HEK293 (cell line): ENCODE data around the gene SREK1.

Experiments used
- CTCF ChIA-PET: fragments of 350-600 bp; formaldehyde crosslinking; extraction: SDS; loops from one replicate; lab custom pipeline; 2021; ENCODE audit warnings: antibody characterized with exemption; lab: Yijun Ruan, JAX
- POLR2A ChIA-PET: fragments of 300-600 bp; formaldehyde crosslinking; extraction: SDS; loops from one replicate; lab custom pipeline; 2020; ENCODE audit warnings: antibody characterized with exemption, inconsistent platforms; lab: Yijun Ruan, JAX
- H3K27ac ChIP-seq: fragments of 200-500 bp; sonication (Bioruptor generic); 2 replicates; pipeline ENCODE4 v1.5.1; 2014; ENCODE audit warnings: low read depth, low read length, control low read depth, inconsistent platforms; ENCODE audit errors: extremely low read depth
- H3K36me3 ChIP-seq, 2 experiments: fragments of 200-500 bp in 1 of 2; sonication (Bioruptor generic) in 1 of 2; 1 replicate in 1 of 2; 2 replicates in 1 of 2; pipeline ENCODE4 v1.5.1; 2014 to 2017; ENCODE audit warnings: inconsistent platforms in 2 of 2, low read length in 2 of 2; ENCODE audit not compliant: control insufficient read depth in 2 of 2, insufficient read depth in 1 of 2
- H3K4me1 ChIP-seq: fragments of 200-500 bp; sonication (Bioruptor generic); 2 replicates; pipeline ENCODE4 v1.5.1; 2014; ENCODE audit warnings: mild to moderate bottlenecking, low read length, inconsistent platforms; ENCODE audit not compliant: control insufficient read depth, insufficient read depth
- H3K4me3 ChIP-seq: 2 replicates; pipeline ENCODE4 v1.5.1; 2011; ENCODE audit warnings: low read depth, mild to moderate bottlenecking, control low read depth, low read length, moderate library complexity
- H3K9me3 ChIP-seq: fragments of 200-500 bp; sonication (Bioruptor generic); 2 replicates; pipeline ENCODE4 v1.5.1; 2014; ENCODE audit warnings: low read depth, low read length, inconsistent platforms; ENCODE audit not compliant: control insufficient read depth, insufficient read depth
- GLIS2 ChIP-seq: fragments of 450-650 bp; formaldehyde crosslinking; IDR thresholded peaks from 2 replicates; pipeline ENCODE4 v1.5.1; 2016; ENCODE audit warnings: missing biosample characterization, missing genetic modification characterization
- HOXC10 ChIP-seq: sonication (generic); formaldehyde crosslinking; IDR thresholded peaks from 2 replicates; pipeline ENCODE4 v1.8.1; 2023; ENCODE audit warnings: mild to moderate bottlenecking, missing genetic modification reagents
- MEIS1 ChIP-seq: sonication (generic); formaldehyde crosslinking; IDR thresholded peaks from 2 replicates; pipeline ENCODE4 v1.8.1; 2022; ENCODE audit warnings: missing genetic modification reagents, mild to moderate bottlenecking, borderline replicate concordance
- PRDM4 ChIP-seq: fragments of 450-650 bp; formaldehyde crosslinking; IDR thresholded peaks from 2 replicates; pipeline ENCODE4 v1.5.1; 2017; ENCODE audit warnings: missing biosample characterization, missing genetic modification characterization
- SCRT1 ChIP-seq: fragments of 450-650 bp; formaldehyde crosslinking; IDR thresholded peaks from 2 replicates; pipeline ENCODE4 v1.5.1; 2016; ENCODE audit warnings: missing biosample characterization, missing genetic modification characterization, borderline replicate concordance
- SETDB1 ChIP-seq: IDR thresholded peaks from one replicate; pipeline ENCODE4 v1.6.1; 2017; ENCODE audit warnings: mild to moderate bottlenecking, low read length, moderate library complexity, mixed read lengths; ENCODE audit not compliant: insufficient read length
- TCF7L2 ChIP-seq: IDR thresholded peaks from 2 replicates; pipeline ENCODE4 v1.6.1; 2011; ENCODE audit warnings: low read depth, mild to moderate bottlenecking, inconsistent platforms, low read length, moderate library complexity, borderline replicate concordance
- TRIM28 ChIP-seq: IDR thresholded peaks from 2 replicates; pipeline ENCODE4 v1.6.1; 2011; ENCODE audit warnings: low read length, control low read depth, borderline replicate concordance
- WT1 ChIP-seq: fragments of 450-650 bp; formaldehyde crosslinking; IDR thresholded peaks from 2 replicates; pipeline ENCODE4 v1.5.1; 2016; ENCODE audit warnings: missing biosample characterization, missing genetic modification characterization
- ZBTB11 ChIP-seq: fragments of 450-650 bp; formaldehyde crosslinking; conservative IDR thresholded peaks from 2 replicates; pipeline ENCODE4 v1.5.1; 2016; ENCODE audit warnings: low read depth, missing biosample characterization, missing genetic modification characterization
- ZBTB17 ChIP-seq: fragments of 450-650 bp; formaldehyde crosslinking; IDR thresholded peaks from 2 replicates; pipeline ENCODE4 v1.5.1; 2016; ENCODE audit warnings: missing biosample characterization, missing genetic modification characterization
- ZBTB20 ChIP-seq: fragments of 450-650 bp; formaldehyde crosslinking; IDR thresholded peaks from 2 replicates; pipeline ENCODE4 v1.5.1; 2016; ENCODE audit warnings: missing biosample characterization, missing genetic modification characterization
- ZBTB26 ChIP-seq: fragments of 450-650 bp; formaldehyde crosslinking; optimal IDR thresholded peaks from 2 replicates; pipeline ENCODE3; 2016; ENCODE audit warnings: missing biosample characterization, mild to moderate bottlenecking, missing genetic modification characterization
- ZFP3 ChIP-seq: fragments of 450-650 bp; formaldehyde crosslinking; IDR thresholded peaks from 2 replicates; pipeline ENCODE4 v1.5.1; 2016; ENCODE audit warnings: low read depth, missing biosample characterization, missing genetic modification characterization
- ZNF112 ChIP-seq: fragments of 450-650 bp; formaldehyde crosslinking; IDR thresholded peaks from 2 replicates; pipeline ENCODE4 v1.5.0; 2017; ENCODE audit warnings: missing biosample characterization, missing genetic modification characterization
- ZNF132 ChIP-seq: fragments of 450-650 bp; formaldehyde crosslinking; IDR thresholded peaks from 2 replicates; pipeline ENCODE4 v1.5.1; 2017; ENCODE audit warnings: missing biosample characterization, missing genetic modification characterization, borderline replicate concordance
- ZNF157 ChIP-seq: fragments of 450-650 bp; formaldehyde crosslinking; IDR thresholded peaks from 2 replicates; pipeline ENCODE4 v1.5.1; 2016; ENCODE audit warnings: missing biosample characterization, missing genetic modification characterization
- ZNF16 ChIP-seq: fragments of 450-650 bp; formaldehyde crosslinking; IDR thresholded peaks from 2 replicates; pipeline ENCODE4 v1.5.1; 2016; ENCODE audit warnings: low read depth, missing biosample characterization, missing genetic modification characterization
- ZNF174 ChIP-seq: fragments of 450-650 bp; formaldehyde crosslinking; IDR thresholded peaks from 2 replicates; pipeline ENCODE4 v1.5.0; 2017; ENCODE audit warnings: missing biosample characterization, mild to moderate bottlenecking, missing genetic modification characterization
- ZNF175 ChIP-seq: fragments of 450-650 bp; formaldehyde crosslinking; IDR thresholded peaks from 2 replicates; pipeline ENCODE4 v1.5.1; 2016; ENCODE audit warnings: missing biosample characterization, missing genetic modification characterization
- ZNF2 ChIP-seq: fragments of 450-650 bp; formaldehyde crosslinking; IDR thresholded peaks from 2 replicates; pipeline ENCODE4 v1.5.1; 2016; ENCODE audit warnings: missing biosample characterization, missing genetic modification characterization
- ZNF280C ChIP-seq: fragments of 450-650 bp; formaldehyde crosslinking; IDR thresholded peaks from 2 replicates; pipeline ENCODE4 v1.5.1; 2016; ENCODE audit warnings: missing biosample characterization, missing genetic modification characterization
- ZNF366 ChIP-seq: fragments of 450-650 bp; formaldehyde crosslinking; conservative IDR thresholded peaks from 2 replicates; pipeline ENCODE4 v1.5.1; 2016; ENCODE audit warnings: missing biosample characterization, missing genetic modification characterization
- ZNF416 ChIP-seq: fragments of 450-650 bp; formaldehyde crosslinking; IDR thresholded peaks from 2 replicates; pipeline ENCODE4 v1.5.1; 2016; ENCODE audit warnings: missing biosample characterization, missing genetic modification characterization
- ZNF521 ChIP-seq: fragments of 450-650 bp; formaldehyde crosslinking; IDR thresholded peaks from 2 replicates; pipeline ENCODE4 v1.5.1; 2017; ENCODE audit warnings: missing biosample characterization, mild to moderate bottlenecking, missing genetic modification characterization
- ZNF560 ChIP-seq: fragments of 450-650 bp; formaldehyde crosslinking; IDR thresholded peaks from 2 replicates; pipeline ENCODE4 v1.5.1; 2017; ENCODE audit warnings: missing biosample characterization, missing genetic modification characterization, borderline replicate concordance
- ZNF623 ChIP-seq: fragments of 450-650 bp; formaldehyde crosslinking; IDR thresholded peaks from 2 replicates; pipeline ENCODE4 v1.5.1; 2016; ENCODE audit warnings: missing biosample characterization, missing genetic modification characterization
- ZNF626 ChIP-seq: fragments of 450-650 bp; sonication (Bioruptor Pico); formaldehyde crosslinking; IDR thresholded peaks from 2 replicates; pipeline ENCODE4 v1.5.1; 2018; ENCODE audit warnings: missing biosample characterization, missing genetic modification characterization, inconsistent platforms
- ZNF830 ChIP-seq: fragments of 450-650 bp; IDR thresholded peaks from 2 replicates; pipeline ENCODE4 v1.5.0; 2018; ENCODE audit warnings: missing biosample characterization, missing genetic modification characterization, low read depth, mild to moderate bottlenecking, moderate library complexity

SREK1 gene

GRCh38 chr5:66145737-66146136 is 1.6 kb downstream of the SREK1 start:
- ChIA-PET POLR2A (no interaction called here), CTCF (no interaction called here)
- TF ChIP-seq SCRT1 (tag by site-specific recombination) (no peak), ZNF521 (tag by site-specific recombination) (no peak), ZNF2 (tag by site-specific recombination) (no peak), PRDM4 (tag by site-specific recombination) (no peak), ZNF175 (tag by site-specific recombination) (no peak), ZNF416 (no peak), ZNF280C (tag by site-specific recombination) (no peak), ZNF830 (tag by site-specific recombination) (no peak), ZNF112 (tag by site-specific recombination) (no peak), ZBTB11 (tag by site-specific recombination) (no peak), ZNF174 (tag by site-specific recombination) (no peak), TRIM28 (no peak)
- H3K4me1 ChIP-seq = peaks cover 9% of the 10 kb centered on the region
- H3K36me3 ChIP-seq = peaks cover 0 to 3% of the 10 kb centered on the region in 2 experiments; a peak in 1 of 3 replicates
- peak overlapping the region; percentile 87 for H3K4me3 ChIP-seq
- no peaks in the 10 kb centered on the region for H3K9me3 ChIP-seq
- no peak overlapping the region for H3K27ac ChIP-seq

- H3K27ac ChIP-seq = no peak overlapping the region
- H3K4me1 ChIP-seq = peaks cover 8% of the 10 kb centered on the region; the same call in 1 of the 2 replicates
- CTCF ChIA-PET = no interaction called here
- H3K9me3 ChIP-seq = no peaks in the 10 kb centered on the region
- H3K36me3 ChIP-seq = peaks cover 5 to 8% of the 10 kb centered on the region in 2 experiments; a peak in 2 of 3 replicates
- no peak overlapping the region for H3K4me3 ChIP-seq
- POLR2A ChIA-PET = no interaction called here
- TF ChIP-seq SETDB1 (peak; percentile 61), WT1 (no peak), MEIS1 (no peak), ZNF157 (tag by site-specific recombination) (no peak), HOXC10 (CRISPR knock-in tag) (no peak), ZNF626 (tag by site-specific recombination) (no peak), ZNF366 (tag by site-specific recombination) (no peak), ZNF132 (tag by site-specific recombination) (no peak), ZFP3 (tag by site-specific recombination) (no peak), ZNF560 (no peak), ZBTB17 (peak; percentile 48), GLIS2 (tag by site-specific recombination) (no peak), TRIM28 (peak; percentile 65), ZNF623 (tag by site-specific recombination) (no peak), ZBTB20 (tag by site-specific recombination) (no peak), ZBTB26 (tag by site-specific recombination) (no peak), ZNF16 (no peak), TCF7L2 (no peak)
These were observed 5.8 kb downstream of the SREK1 start for GRCh38 chr5:66149950-66150349.
